ENCODE data around the gene USP35.

- TF ChIP-seq CTCF (IDR thresholded peaks at IDR 0.05) = no peak
- TF ChIP-seq POLR2A (IDR thresholded peaks at IDR 0.05) = no peak
Observed at GRCh38 chr11:78208257-78209165, 19.8 kb downstream of the USP35 start.
